GM12874 (cell line): ENCODE data around the gene HAGHL.

ENCODE experiments used
- TF ChIP-seq, protein P1 (sequence below): IDR thresholded peaks from 2 replicates; pipeline ENCODE4 v1.5.1; 2011; ENCODE audit warnings: low read depth, mild to moderate bottlenecking, control low read depth, low read length, moderate library complexity; ENCODE audit not compliant: insufficient read depth

HAGHL gene

GRCh38 chr16:760065-760464, 33.2 kb downstream of the HAGHL start:
- TF ChIP-seq, protein P1, sequence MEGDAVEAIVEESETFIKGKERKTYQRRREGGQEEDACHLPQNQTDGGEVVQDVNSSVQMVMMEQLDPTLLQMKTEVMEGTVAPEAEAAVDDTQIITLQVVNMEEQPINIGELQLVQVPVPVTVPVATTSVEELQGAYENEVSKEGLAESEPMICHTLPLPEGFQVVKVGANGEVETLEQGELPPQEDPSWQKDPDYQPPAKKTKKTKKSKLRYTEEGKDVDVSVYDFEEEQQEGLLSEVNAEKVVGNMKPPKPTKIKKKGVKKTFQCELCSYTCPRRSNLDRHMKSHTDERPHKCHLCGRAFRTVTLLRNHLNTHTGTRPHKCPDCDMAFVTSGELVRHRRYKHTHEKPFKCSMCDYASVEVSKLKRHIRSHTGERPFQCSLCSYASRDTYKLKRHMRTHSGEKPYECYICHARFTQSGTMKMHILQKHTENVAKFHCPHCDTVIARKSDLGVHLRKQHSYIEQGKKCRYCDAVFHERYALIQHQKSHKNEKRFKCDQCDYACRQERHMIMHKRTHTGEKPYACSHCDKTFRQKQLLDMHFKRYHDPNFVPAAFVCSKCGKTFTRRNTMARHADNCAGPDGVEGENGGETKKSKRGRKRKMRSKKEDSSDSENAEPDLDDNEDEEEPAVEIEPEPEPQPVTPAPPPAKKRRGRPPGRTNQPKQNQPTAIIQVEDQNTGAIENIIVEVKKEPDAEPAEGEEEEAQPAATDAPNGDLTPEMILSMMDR, result no peak

DNA sequence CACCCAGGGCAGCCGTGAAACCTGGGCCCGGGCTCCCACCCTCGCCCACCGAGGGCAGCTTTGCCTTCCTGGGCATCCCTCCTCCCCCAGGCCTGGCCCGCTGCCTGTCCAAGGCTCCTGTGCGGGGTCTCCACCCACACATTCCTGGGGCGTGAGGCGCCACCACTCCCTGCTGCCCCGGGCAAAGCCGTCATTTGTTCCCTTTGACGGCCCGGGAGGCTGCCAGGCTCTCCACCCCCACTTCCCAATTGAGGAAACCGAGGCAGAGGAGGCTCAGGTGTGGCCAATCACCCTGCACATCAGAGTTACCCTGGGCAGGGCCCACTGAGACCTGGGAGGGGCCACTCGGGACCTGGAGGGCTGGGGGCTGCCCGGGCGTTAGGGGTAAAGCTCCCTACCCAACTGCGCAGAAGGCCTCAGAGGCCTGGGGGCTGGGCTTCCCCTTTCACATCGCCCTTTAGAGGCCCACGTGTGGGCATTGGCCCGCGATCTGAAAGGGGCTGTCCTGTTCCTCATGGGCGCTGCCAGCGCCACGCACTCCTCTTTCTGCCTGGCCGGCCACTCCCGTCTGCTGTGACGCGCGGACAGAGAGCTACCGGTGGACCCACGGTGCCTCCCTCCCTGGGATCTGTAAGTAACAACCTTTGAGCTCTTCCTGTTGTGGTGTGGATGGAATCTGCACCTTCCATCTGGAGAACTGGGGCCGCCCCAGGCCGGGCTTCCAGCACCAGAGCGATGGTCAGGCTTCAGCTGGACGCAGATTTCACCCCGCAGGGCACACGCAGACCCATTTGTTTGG, 33.8 kb downstream of the HAGHL start, which contains the start of gene MSLN:
TSS of gene MSLN (plus strand) at position 190 of the 799 bp plus-strand sequence. CDS start 1,947 bp downstream, outside the sequence.
- TF ChIP-seq, protein P1, result no peak

DNA sequence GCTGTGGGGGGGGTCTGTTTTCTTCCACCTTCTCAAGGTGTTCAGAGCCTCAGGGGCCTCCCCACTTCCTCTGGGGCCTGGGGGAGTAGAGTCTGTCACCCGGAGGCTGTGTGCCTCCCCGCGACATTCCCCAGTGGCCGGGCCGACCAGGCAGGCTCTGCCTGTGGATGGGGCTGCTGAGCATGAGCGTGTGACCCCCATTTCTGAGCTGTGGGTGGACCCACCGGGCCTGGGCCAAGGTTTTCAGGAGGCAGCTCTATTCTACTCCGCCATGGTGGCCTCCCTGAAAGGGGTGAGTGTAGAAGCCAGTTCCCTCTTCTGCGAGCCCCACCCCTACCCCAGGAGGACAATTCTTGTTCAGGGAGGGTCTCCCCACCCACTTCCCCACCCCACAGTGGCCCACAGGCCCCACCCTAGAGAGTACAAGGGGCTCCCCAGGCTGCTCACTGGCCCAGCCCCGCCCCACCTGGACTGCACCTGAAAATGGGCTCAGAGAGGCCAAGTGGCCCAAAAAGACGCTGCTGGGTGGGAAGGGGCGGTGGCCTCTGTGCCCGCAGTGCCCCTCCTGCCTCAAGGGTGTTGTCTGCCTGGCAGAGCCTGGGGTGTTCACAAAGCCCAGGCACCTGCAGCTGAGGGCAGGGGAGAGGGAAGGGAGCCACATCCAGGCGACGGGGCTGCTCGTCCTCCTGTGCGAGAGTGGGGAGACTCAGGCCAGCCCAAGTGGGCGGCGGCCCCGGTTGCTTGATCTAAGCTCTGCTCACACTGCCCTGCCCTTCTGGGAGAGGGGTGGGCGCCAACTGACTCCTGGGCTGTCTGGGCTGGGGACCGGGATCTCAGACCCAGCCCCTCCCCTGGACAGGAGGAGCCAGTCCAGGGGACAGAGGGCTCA, 35.0 kb downstream of the HAGHL start:
- TF ChIP-seq, protein P1, result no peak

GRCh38 chr16:762595-763268, 35.8 kb downstream of the HAGHL start:
- TF ChIP-seq, protein P1, result no peak

DNA sequence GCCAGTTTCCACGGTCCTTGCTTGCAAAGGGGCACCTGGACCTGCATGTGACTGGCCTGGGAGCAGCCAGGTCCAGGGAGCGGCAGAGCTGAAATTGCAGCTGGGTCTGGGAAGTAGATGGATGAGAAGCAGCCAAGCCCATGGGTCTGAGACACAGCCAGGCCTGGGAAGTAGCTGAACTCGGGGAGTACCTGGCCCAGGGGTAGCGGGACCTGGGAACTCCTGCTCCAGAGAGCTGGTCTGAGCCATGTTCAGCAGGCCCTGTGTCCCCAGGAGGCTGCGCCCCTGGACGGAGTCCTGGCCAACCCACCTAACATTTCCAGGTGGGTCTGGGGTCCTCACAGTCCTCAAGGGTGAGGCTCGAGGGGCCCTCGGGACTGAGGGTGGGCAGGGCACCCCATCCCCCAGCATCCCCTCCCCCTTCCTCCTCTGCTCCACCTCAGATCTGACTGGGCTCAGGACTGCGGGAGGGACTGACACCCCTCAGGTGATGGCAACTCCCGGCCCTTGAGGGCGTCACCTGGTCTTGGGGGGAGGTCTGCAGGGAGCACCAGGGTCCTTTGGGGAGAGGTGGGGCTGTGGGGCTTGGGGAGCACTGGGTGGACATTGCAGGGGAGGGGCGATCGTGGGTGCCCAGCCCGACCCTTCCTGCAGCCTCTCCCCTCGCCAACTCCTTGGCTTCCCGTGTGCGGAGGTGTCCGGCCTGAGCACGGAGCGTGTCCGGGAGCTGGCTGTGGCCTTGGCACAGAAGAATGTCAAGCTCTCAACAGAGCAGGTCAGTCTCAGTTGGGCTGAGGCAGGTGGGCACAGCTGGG, 36.7 kb downstream of the HAGHL start:
- TF ChIP-seq, protein P1, result no peak

- TF ChIP-seq, protein P1, result no peak
These were observed 37.4 kb downstream of the HAGHL start for GRCh38 chr16:764184-764750.
